A549 treated with GW870086 at 1 μM for 4 hours (cell line): ENCODE results near the gene CLBA1. TPM values are rescaled to one million over a fixed set of nuclear protein-coding genes. Genes with fewer than 3 reads are reported as not detected.

Experiments
- total RNA-seq: library from RNA; stranded (reverse); fragments of 200-300 nt; extraction: Qiagen RNA extraction; gene quantifications from 5 replicates; pipeline ENCODE4 v1.2.3, GENCODE V29; 2022; ENCODE audit warnings: low read depth

Gene CLBA1
- total RNA-seq: 15.5 to 17.6 TPM (median 16.2 TPM) in 5 replicates

GRCh38 chr14:104985675-104986486 is at the start of gene CLBA1:
CLBA1 (plus strand) TSS chr14:104985788; CDS start chr14:104986432, 644 bp downstream.

GRCh38 chr14:104977681-104978653 is 7.6 kb upstream of the CLBA1 start, which contains the start of gene AHNAK2:
AHNAK2 (minus strand) TSS chr14:104978374; CDS start chr14:104978237, 137 bp downstream.

DNA sequence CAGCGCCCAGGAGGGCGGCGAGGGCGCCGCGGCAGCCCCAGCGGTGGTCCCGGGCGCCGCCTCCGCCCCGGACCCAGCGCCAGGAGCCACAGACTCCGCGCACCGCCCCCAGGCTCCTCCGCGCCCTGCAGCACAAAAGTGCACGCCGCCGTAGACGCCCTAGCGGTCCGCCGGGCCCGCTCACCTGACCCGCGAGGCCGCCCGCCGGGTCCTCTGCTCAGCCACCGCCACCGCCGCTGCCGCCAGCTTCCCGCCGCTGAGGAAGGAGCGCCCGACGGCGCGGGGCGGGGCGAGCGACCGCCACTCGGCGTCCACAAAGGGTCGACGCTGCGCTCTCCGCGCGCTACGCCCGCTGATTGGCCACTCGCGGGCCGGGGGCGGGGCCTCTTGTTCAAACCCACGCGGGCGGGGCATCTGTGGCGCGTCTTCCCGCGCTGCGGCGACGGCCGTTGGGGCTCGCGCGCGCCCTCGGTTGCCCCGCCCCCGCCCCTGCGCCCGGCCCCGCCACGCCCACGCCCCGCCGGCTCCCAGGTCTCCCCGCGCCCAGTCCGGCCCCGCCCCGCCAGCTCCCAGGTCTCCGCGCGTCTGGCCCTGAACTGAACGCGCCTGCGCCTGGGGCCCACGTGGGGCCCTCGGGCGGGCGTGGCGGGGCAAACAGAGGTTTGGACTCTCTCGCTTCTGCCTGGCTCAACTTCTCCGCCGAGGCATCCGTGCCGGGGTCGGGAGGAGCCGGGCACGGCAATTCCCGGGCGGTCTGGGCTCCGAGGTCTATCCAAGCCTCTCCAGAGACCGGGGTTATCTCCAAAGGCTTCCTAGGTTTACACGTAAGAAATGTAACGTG is 35.4 kb downstream of the CLBA1 start, which contains the start of gene CDCA4:
TSS of gene CDCA4 (minus strand) at position 269 of the 841 bp plus-strand sequence. CDS start 9,154 bp downstream, outside the sequence.

Other genes starting within 250 kb of the CLBA1 start
- 161 to 220 TPM (median 195 TPM) in 5 replicates for gene SIVA1, start 232.6 kb upstream of the CLBA1 start, total RNA-seq
- gene AKT1, start 190.0 kb upstream of the CLBA1 start, total RNA-seq: 83.1 to 112 TPM (median 104 TPM) in 5 replicates
- gene ZBTB42, start 184.7 kb upstream of the CLBA1 start, total RNA-seq: 2.1 to 3.2 TPM (median 3.0 TPM) in 5 replicates
- 18.2 to 26.1 TPM (median 25.5 TPM) in 5 replicates for gene CEP170B, start 120.5 kb upstream of the CLBA1 start, total RNA-seq
- 0.10 to 0.25 TPM (median 0.13 TPM) in 3 of 5 replicates, not detected in the others for gene PLD4, start 60.9 kb upstream of the CLBA1 start, total RNA-seq
- gene AHNAK2, start 7.4 kb upstream of the CLBA1 start, total RNA-seq: 231 to 264 TPM (median 240 TPM) in 5 replicates
- gene CDCA4, start 35.3 kb downstream of the CLBA1 start, total RNA-seq: 42.2 to 52.9 TPM (median 49.5 TPM) in 5 replicates
- 0.56 to 0.87 TPM (median 0.69 TPM) in 5 replicates for gene GPR132, start 79.6 kb downstream of the CLBA1 start, total RNA-seq
- 18.8 to 25.7 TPM (median 25.2 TPM) in 5 replicates for gene JAG2, start 183.0 kb downstream of the CLBA1 start, total RNA-seq
- 26.6 to 43.8 TPM (median 41.8 TPM) in 5 replicates for gene NUDT14, start 195.5 kb downstream of the CLBA1 start, total RNA-seq